Activated naive CD8-positive, alpha-beta T cell treated with anti-CD3 and anti-CD28 coated beads for 36 hours (primary cell): Measurements from ENCODE around the gene PTPRA. TPM values are rescaled to one million over a fixed set of nuclear protein-coding genes. Genes with fewer than 3 reads are reported as not detected.
A peak's percentile ranks its signal among the peaks of the same experiment; 100 is the strongest.

Experiments
- DNase-seq: peaks from one replicate; pipeline ENCODE4 v3.0.0; 2021
- H3K27ac Mint-ChIP-seq: one replicate; pipeline ENCODE4 v1.8.0; 2022; ENCODE audit warnings: mild to moderate bottlenecking, moderate library complexity, mixed read lengths
- H3K27me3 Mint-ChIP-seq: one replicate; pipeline ENCODE4 v1.8.0; 2022; ENCODE audit warnings: mild to moderate bottlenecking, mixed read lengths
- H3K36me3 Mint-ChIP-seq: one replicate; pipeline ENCODE4 v1.8.0; 2021; ENCODE audit warnings: mild to moderate bottlenecking, mixed read lengths
- H3K4me1 Mint-ChIP-seq: one replicate; pipeline ENCODE4 v1.8.0; 2021; ENCODE audit warnings: mixed read lengths
- H3K4me3 Mint-ChIP-seq: one replicate; pipeline ENCODE4 v1.8.0; 2022; ENCODE audit warnings: mild to moderate bottlenecking, moderate library complexity, mixed read lengths
- H3K9me3 Mint-ChIP-seq: one replicate; pipeline ENCODE4 v1.8.0; 2022; ENCODE audit warnings: mixed read lengths
- total RNA-seq, 2 experiments: library from RNA; stranded (reverse); gene quantifications; one replicate each; pipeline ENCODE4 v1.2.3, GENCODE V29; 2021

The PTPRA gene
- total RNA-seq, 2 experiments from 2014 or later, result 40.6 to 43.0 TPM

- peaks cover 13% of the 10 kb centered on the region for H3K36me3 Mint-ChIP-seq
- H3K27ac Mint-ChIP-seq, result no peak overlapping the region
- no peaks in the 10 kb centered on the region for H3K27me3 Mint-ChIP-seq
- no peak for DNase-seq
- no peak overlapping the region for H3K4me3 Mint-ChIP-seq
- peaks cover 28% of the 10 kb centered on the region for H3K4me1 Mint-ChIP-seq
- peaks cover 2% of the 10 kb centered on the region for H3K9me3 Mint-ChIP-seq
Measured at GRCh38 chr20:2918096-2919049, 45.1 kb downstream of the PTPRA start.

GRCh38 chr20:2919518-2920245 lies 46.4 kb downstream of the PTPRA start:
- Mint-ChIP-seq H3K9me3 (peaks cover 2% of the 10 kb centered on the region), H3K27ac (peak overlapping the region; percentile 34), H3K27me3 (no peaks in the 10 kb centered on the region), H3K4me3 (no peak overlapping the region), H3K36me3 (peaks cover 17% of the 10 kb centered on the region), H3K4me1 (peaks cover 26% of the 10 kb centered on the region)
- no peak for DNase-seq

- Mint-ChIP-seq H3K4me3 (no peak overlapping the region), H3K36me3 (peaks cover 18% of the 10 kb centered on the region), H3K27ac (no peak overlapping the region), H3K9me3 (peaks cover 2% of the 10 kb centered on the region), H3K4me1 (peaks cover 26% of the 10 kb centered on the region), H3K27me3 (no peaks in the 10 kb centered on the region)
- no peak for DNase-seq
Measured at GRCh38 chr20:2920473-2920872, 47.2 kb downstream of the PTPRA start.

- Mint-ChIP-seq H3K36me3 (peaks cover 22% of the 10 kb centered on the region), H3K27me3 (no peaks in the 10 kb centered on the region), H3K27ac (no peak overlapping the region), H3K9me3 (peaks cover 2% of the 10 kb centered on the region), H3K4me3 (no peak overlapping the region), H3K4me1 (peaks cover 26% of the 10 kb centered on the region)
- DNase-seq, result no peak
Measured at GRCh38 chr20:2921506-2921905, 48.2 kb downstream of the PTPRA start.

GRCh38 chr20:2922957-2923356 lies 49.7 kb downstream of the PTPRA start:
- Mint-ChIP-seq H3K27ac (no peak overlapping the region), H3K4me1 (peaks cover 23% of the 10 kb centered on the region)

GRCh38 chr20:2930538-2930937 lies 57.3 kb downstream of the PTPRA start:
- H3K27ac Mint-ChIP-seq, result no peak overlapping the region
- H3K27me3 Mint-ChIP-seq, result no peaks in the 10 kb centered on the region

More at GRCh38 chr20:2922957-2923356, 49.7 kb downstream of the PTPRA start:
- Mint-ChIP-seq H3K27me3 (no peaks in the 10 kb centered on the region), H3K4me3 (no peak overlapping the region), H3K9me3 (no peaks in the 10 kb centered on the region), H3K36me3 (peaks cover 22% of the 10 kb centered on the region)
- DNase-seq, result no peak

GRCh38 chr20:2932498-2932897 lies 59.2 kb downstream of the PTPRA start:
- no peak overlapping the region for H3K27ac Mint-ChIP-seq
- no peaks in the 10 kb centered on the region for H3K9me3 Mint-ChIP-seq
- H3K4me1 Mint-ChIP-seq, result peaks cover 2% of the 10 kb centered on the region
- no peak overlapping the region for H3K4me3 Mint-ChIP-seq
- H3K27me3 Mint-ChIP-seq, result no peaks in the 10 kb centered on the region
- H3K36me3 Mint-ChIP-seq, result peaks cover 12% of the 10 kb centered on the region
- no peak for DNase-seq

More at GRCh38 chr20:2930538-2930937, 57.3 kb downstream of the PTPRA start:
- Mint-ChIP-seq H3K4me1 (no peaks in the 10 kb centered on the region), H3K36me3 (peaks cover 19% of the 10 kb centered on the region), H3K4me3 (no peak overlapping the region), H3K9me3 (no peaks in the 10 kb centered on the region)
- no peak for DNase-seq

GRCh38 chr20:2937902-2938301 lies 64.6 kb downstream of the PTPRA start:
- Mint-ChIP-seq H3K27ac (no peak overlapping the region), H3K4me3 (no peak overlapping the region), H3K9me3 (no peaks in the 10 kb centered on the region), H3K36me3 (peaks cover 8% of the 10 kb centered on the region), H3K27me3 (no peaks in the 10 kb centered on the region), H3K4me1 (peaks cover 15% of the 10 kb centered on the region)
- DNase-seq, result no peak

- Mint-ChIP-seq H3K9me3 (no peaks in the 10 kb centered on the region), H3K36me3 (peaks cover 10% of the 10 kb centered on the region), H3K27ac (no peak overlapping the region), H3K4me1 (peaks cover 22% of the 10 kb centered on the region), H3K4me3 (no peak overlapping the region), H3K27me3 (no peaks in the 10 kb centered on the region)
- DNase-seq, result no peak
Measured at GRCh38 chr20:2942439-2942838, 69.2 kb downstream of the PTPRA start.

GRCh38 chr20:2946988-2947961 lies 74.0 kb downstream of the PTPRA start:
- Mint-ChIP-seq H3K36me3 (peaks cover 23% of the 10 kb centered on the region), H3K4me1 (peaks cover 10% of the 10 kb centered on the region), H3K27ac (no peak overlapping the region), H3K9me3 (no peaks in the 10 kb centered on the region), H3K27me3 (no peaks in the 10 kb centered on the region), H3K4me3 (no peak overlapping the region)
- DNase-seq, result no peak

GRCh38 chr20:2948968-2949367 lies 75.7 kb downstream of the PTPRA start:
- Mint-ChIP-seq H3K9me3 (no peaks in the 10 kb centered on the region), H3K4me3 (no peak overlapping the region), H3K27me3 (no peaks in the 10 kb centered on the region), H3K36me3 (peaks cover 22% of the 10 kb centered on the region), H3K4me1 (peaks cover 10% of the 10 kb centered on the region), H3K27ac (no peak overlapping the region)
- DNase-seq, result no peak

- no peaks in the 10 kb centered on the region for H3K27me3 Mint-ChIP-seq
- H3K27ac Mint-ChIP-seq, result no peak overlapping the region
- H3K4me3 Mint-ChIP-seq, result no peak overlapping the region
- DNase-seq, result no peak
- H3K4me1 Mint-ChIP-seq, result peaks cover 16% of the 10 kb centered on the region
- no peaks in the 10 kb centered on the region for H3K9me3 Mint-ChIP-seq
- peaks cover 25% of the 10 kb centered on the region for H3K36me3 Mint-ChIP-seq
Measured at GRCh38 chr20:2952766-2953165, 79.5 kb downstream of the PTPRA start.

GRCh38 chr20:2955257-2955970 lies 82.1 kb downstream of the PTPRA start:
- DNase-seq, result no peak
- no peaks in the 10 kb centered on the region for H3K9me3 Mint-ChIP-seq
- H3K4me3 Mint-ChIP-seq, result no peak overlapping the region
- no peaks in the 10 kb centered on the region for H3K27me3 Mint-ChIP-seq
- H3K27ac Mint-ChIP-seq, result peak overlapping the region; percentile 0
- H3K4me1 Mint-ChIP-seq, result peaks cover 21% of the 10 kb centered on the region
- peaks cover 34% of the 10 kb centered on the region for H3K36me3 Mint-ChIP-seq

- H3K27me3 Mint-ChIP-seq, result no peaks in the 10 kb centered on the region
- H3K36me3 Mint-ChIP-seq, result peaks cover 39% of the 10 kb centered on the region
- DNase-seq, result no peak
- H3K4me3 Mint-ChIP-seq, result no peak overlapping the region
- peaks cover 21% of the 10 kb centered on the region for H3K4me1 Mint-ChIP-seq
- H3K9me3 Mint-ChIP-seq, result no peaks in the 10 kb centered on the region
- no peak overlapping the region for H3K27ac Mint-ChIP-seq
Measured at GRCh38 chr20:2956480-2956879, 83.2 kb downstream of the PTPRA start.
